Measurements from ENCODE around the gene PACSIN3. TPM values are rescaled to one million over a fixed set of nuclear protein-coding genes. Genes with fewer than 3 reads are reported as not detected.

Gene PACSIN3
- total RNA-seq, 1 donor from 2014 or later: 56.4 TPM

DNA sequence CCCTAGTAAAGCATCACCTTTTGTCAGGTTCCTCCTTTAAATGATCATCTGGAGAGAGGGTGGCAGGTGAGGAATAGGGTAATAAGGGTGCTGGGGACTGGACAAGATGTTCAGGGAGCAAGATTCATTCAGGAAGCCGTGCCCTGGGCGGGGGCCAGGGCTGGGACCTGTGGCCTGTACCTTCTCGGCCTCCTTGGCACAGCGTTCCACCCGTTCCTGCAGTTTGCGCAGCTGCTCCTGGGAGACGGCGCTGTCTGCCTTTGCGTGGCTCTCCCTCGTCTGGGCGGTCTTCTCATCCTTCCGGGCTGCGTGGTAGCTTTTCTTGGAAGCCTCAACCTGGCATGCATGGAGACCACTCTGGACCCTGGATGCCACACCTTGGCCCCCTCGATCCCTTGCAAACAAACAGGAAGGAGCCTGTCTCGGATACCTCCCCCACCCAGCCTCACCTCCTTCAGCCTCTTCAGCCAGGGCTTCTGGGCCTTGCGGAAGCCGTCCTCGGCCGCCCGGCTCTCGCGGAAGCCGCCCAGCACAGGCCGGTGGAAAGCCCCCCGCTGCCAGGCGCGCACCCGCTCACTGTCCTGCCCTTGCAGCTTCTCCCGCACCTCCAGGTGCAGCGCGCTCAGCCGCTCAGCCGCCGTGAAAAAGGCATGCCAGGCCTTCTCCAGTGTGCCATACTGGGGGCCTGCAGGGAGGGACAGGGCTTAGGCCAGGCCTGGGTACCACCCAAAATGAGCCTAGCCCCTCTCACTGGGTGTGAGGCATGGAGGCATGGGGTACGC, 6.0 kb downstream of the PACSIN3 start:
- no peak for DNase-seq (ENCODE audit: low read depth, low spot score)
- Mint-ChIP-seq H3K36me3 (ENCODE audit: low read depth) (no peaks in the 10 kb centered on the region), H3K4me1 (peaks cover 29% of the 10 kb centered on the region), H3K27ac (ENCODE audit: unreplicated experiment) (no peak overlapping the region), H3K9me3 (no peaks in the 10 kb centered on the region), H3K4me3 (peak overlapping the region; percentile 47), H3K27me3 (ENCODE audit: low read depth) (peaks cover 26% of the 10 kb centered on the region)
- no peak for TF ChIP-seq CTCF (conservative IDR thresholded peaks at IDR 0.05)

GRCh38 chr11:47179655-47179991, 6.6 kb downstream of the PACSIN3 start:
- Mint-ChIP-seq H3K9me3 (no peaks in the 10 kb centered on the region), H3K27ac (ENCODE audit: unreplicated experiment) (no peak overlapping the region), H3K4me3 (peak overlapping the region; percentile 47), H3K4me1 (peaks cover 29% of the 10 kb centered on the region), H3K27me3 (ENCODE audit: low read depth) (peaks cover 21% of the 10 kb centered on the region), H3K36me3 (ENCODE audit: low read depth) (no peaks in the 10 kb centered on the region)
- TF ChIP-seq CTCF (conservative IDR thresholded peaks at IDR 0.05): peak; percentile 66
- peak; percentile 47 for DNase-seq (ENCODE audit: low read depth, low spot score)

DNA sequence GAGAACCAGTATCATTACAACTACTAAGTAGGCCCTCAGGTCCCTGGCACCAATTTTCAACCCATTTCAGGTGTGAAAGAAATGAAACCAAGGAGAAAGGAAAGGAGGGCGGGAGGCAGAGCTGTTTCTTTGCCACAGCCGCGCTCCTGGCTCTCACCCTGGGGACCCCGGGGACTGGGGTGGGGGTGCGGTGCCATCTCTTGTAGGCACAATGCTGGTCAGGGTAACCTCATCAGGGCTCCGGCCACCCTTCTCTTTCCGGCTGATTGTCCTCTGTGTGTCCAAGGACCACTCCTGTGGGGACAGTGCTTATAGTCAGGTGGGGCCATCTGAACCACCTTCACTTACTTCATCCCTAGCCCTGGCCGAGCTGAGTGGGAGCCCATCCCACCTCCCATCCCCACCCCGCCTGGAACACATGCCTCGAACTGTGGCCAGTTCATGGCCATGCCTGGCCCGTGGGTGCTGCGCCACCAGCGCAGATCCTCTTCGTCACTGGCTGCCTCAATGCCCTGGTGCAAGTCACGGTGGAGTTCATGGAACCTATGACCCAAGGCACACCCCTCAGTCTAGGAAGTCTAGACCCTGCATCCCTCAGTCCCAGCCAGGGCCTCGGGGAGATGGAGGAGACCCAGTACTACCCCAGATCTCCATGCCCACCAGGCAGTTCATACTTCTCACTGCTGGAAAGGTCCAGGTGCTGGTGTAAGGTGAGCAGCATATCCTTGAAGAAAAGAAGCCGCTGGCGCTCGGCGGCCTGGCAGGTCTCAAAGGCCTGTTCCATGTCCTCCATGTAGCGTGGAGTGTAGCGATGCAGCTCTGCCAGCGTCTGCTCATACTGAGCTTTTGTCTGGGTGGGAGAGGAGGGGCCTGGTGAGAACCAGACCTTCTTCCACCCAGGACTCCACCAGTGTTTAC, 7.2 kb downstream of the PACSIN3 start:
- TF ChIP-seq CTCF (conservative IDR thresholded peaks at IDR 0.05): no peak
- H3K36me3 Mint-ChIP-seq (ENCODE audit: low read depth): no peaks in the 10 kb centered on the region
- H3K4me3 Mint-ChIP-seq: peak overlapping the region; percentile 47
- peaks cover 25% of the 10 kb centered on the region for H3K4me1 Mint-ChIP-seq
- no peak for DNase-seq (ENCODE audit: low read depth, low spot score)
- peaks cover 15% of the 10 kb centered on the region for H3K27me3 Mint-ChIP-seq (ENCODE audit: low read depth)
- no peaks in the 10 kb centered on the region for H3K9me3 Mint-ChIP-seq
- H3K27ac Mint-ChIP-seq (ENCODE audit: unreplicated experiment): no peak overlapping the region

- Mint-ChIP-seq H3K27ac (ENCODE audit: unreplicated experiment) (no peak overlapping the region), H3K9me3 (no peaks in the 10 kb centered on the region), H3K36me3 (ENCODE audit: low read depth) (no peaks in the 10 kb centered on the region), H3K4me1 (peaks cover 29% of the 10 kb centered on the region), H3K27me3 (ENCODE audit: low read depth) (peaks cover 8% of the 10 kb centered on the region), H3K4me3 (no peak overlapping the region)
- DNase-seq (ENCODE audit: low read depth, low spot score): no peak
- TF ChIP-seq CTCF (conservative IDR thresholded peaks at IDR 0.05): no peak
Observed at GRCh38 chr11:47178316-47178715, 7.9 kb downstream of the PACSIN3 start.

DNA sequence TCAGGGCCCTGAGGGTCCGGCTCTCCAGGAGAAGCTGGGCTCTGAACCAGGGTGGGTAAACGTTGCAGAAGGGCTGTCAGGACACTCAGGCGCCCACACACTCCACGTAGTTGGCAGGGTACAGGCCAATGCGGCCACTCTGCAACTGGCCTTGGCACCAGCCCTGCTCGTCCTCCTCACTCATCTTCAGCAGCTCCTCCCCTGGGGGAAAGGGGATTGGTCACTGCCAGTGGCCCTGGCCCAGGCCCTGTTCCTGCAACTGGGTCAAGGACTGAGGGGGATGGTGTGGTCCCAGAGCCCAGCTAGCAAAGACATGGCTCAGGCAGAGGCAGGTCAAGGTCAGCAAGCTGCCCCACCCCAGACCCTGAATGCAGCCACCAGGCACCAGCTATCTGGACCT, 8.4 kb downstream of the PACSIN3 start:
- H3K27me3 Mint-ChIP-seq (ENCODE audit: low read depth): peaks cover 7% of the 10 kb centered on the region
- no peak for TF ChIP-seq CTCF (conservative IDR thresholded peaks at IDR 0.05)
- H3K27ac Mint-ChIP-seq (ENCODE audit: unreplicated experiment): peak overlapping the region; percentile 98
- H3K4me3 Mint-ChIP-seq: peak overlapping the region; percentile 99
- H3K9me3 Mint-ChIP-seq: no peaks in the 10 kb centered on the region
- peaks cover 29% of the 10 kb centered on the region for H3K4me1 Mint-ChIP-seq
- no peak for DNase-seq (ENCODE audit: low read depth, low spot score)
- no peaks in the 10 kb centered on the region for H3K36me3 Mint-ChIP-seq (ENCODE audit: low read depth)

Data from neural crest cell (in vitro differentiated cells).